H1 (cell line): ENCODE data around the gene OXER1. TPM values are rescaled to one million over a fixed set of nuclear protein-coding genes. Genes with fewer than 3 reads are reported as not detected.

ENCODE experiments used
- CTCF ChIA-PET: fragments of 300-600 bp; sonication (Branson Sonifier 250); formaldehyde crosslinking; loops from one replicate; lab custom pipeline; 2021; ENCODE audit not compliant: partially characterized antibody; lab: Charles Lee
- POLR2A ChIA-PET: fragments of 300-600 bp; sonication (Branson Sonifier 250); formaldehyde crosslinking; loops from one replicate; lab custom pipeline; 2021; ENCODE audit warnings: inconsistent platforms; ENCODE audit not compliant: partially characterized antibody; lab: Charles Lee
- DNase-seq, 2 experiments: peaks; one replicate each; pipeline versions ENCODE4 v3.0.0 to v3.0.0-alpha.2; 2010 to 2022; ENCODE audit warnings: low spot score in 2 of 2, low read depth in 1 of 2, mixed read lengths in 1 of 2
- FAIRE-seq: peaks from 2 replicates; lab custom pipeline; 2011; peaks lifted over from hg19 to GRCh38; lab: Jason Lieb, UNC
- H2AFZ ChIP-seq: 2 replicates; pipeline ENCODE4 v1.8.1; 2012; ENCODE audit warnings: low read length, inconsistent platforms
- H2AK5ac ChIP-seq: 2 replicates; pipeline ENCODE4 v1.6.1; 2013; ENCODE audit warnings: low read depth, low read length
- H2BK120ac ChIP-seq: replicated peaks from 2 replicates; pipeline ENCODE3; 2013; ENCODE audit warnings: low read depth, low read length, inconsistent platforms
- H2BK12ac ChIP-seq: 2 replicates; pipeline ENCODE4 v1.6.1; 2013; ENCODE audit warnings: low read depth, low read length
- H2BK15ac ChIP-seq: 2 replicates; pipeline ENCODE4 v1.6.1; 2013; ENCODE audit warnings: low read length
- H2BK20ac ChIP-seq: 2 replicates; pipeline ENCODE4 v1.6.1; 2013; ENCODE audit warnings: low read length
- H2BK5ac ChIP-seq: 2 replicates; pipeline ENCODE4 v1.6.1; 2013; ENCODE audit warnings: low read depth, low read length
- H3K14ac ChIP-seq: 2 replicates; pipeline ENCODE4 v1.6.1; 2013; ENCODE audit warnings: inconsistent platforms; ENCODE audit not compliant: insufficient read length
- H3K18ac ChIP-seq: 2 replicates; pipeline ENCODE4 v1.6.1; 2013; ENCODE audit warnings: low read length; ENCODE audit errors: extremely low read depth
- H3K23ac ChIP-seq: 2 replicates; pipeline ENCODE4 v1.6.1; 2013; ENCODE audit warnings: inconsistent platforms; ENCODE audit not compliant: insufficient read length
- H3K23me2 ChIP-seq: 2 replicates; pipeline ENCODE4 v1.6.1; 2013; ENCODE audit warnings: low read depth, low read length
- H3K27ac ChIP-seq: 2 replicates; pipeline ENCODE4 v1.6.1; 2011; ENCODE audit warnings: low read depth, low read length, inconsistent platforms
- H3K27me3 ChIP-seq, 4 experiments: replicated peaks in 1 of 4; 1 replicate in 1 of 4; 2 replicates in 3 of 4; pipeline versions ENCODE4 v1.6.1 to v1.8.1; 2011 to 2013; ENCODE audit warnings: low read length in 3 of 4, mild to moderate bottlenecking in 3 of 4, inconsistent platforms in 2 of 4, mixed read lengths in 2 of 4, moderate library complexity in 1 of 4; ENCODE audit not compliant: control insufficient read depth in 3 of 4, insufficient read depth in 3 of 4; ENCODE audit errors: extremely low read depth in 1 of 4
- H3K36me3 ChIP-seq, 4 experiments: 2 replicates each; pipeline versions ENCODE4 v1.6.1 to v1.8.1; 2011 to 2013; ENCODE audit warnings: mild to moderate bottlenecking in 4 of 4, low read length in 3 of 4, moderate library complexity in 2 of 4, control low read depth in 1 of 4, inconsistent platforms in 1 of 4; ENCODE audit not compliant: insufficient read depth in 4 of 4, control insufficient read depth in 2 of 4
- H3K4ac ChIP-seq: replicated peaks from 2 replicates; pipeline ENCODE3; 2013; ENCODE audit warnings: low read length, low read depth, mixed read lengths, inconsistent platforms; ENCODE audit not compliant: insufficient read length
- H3K4me1 ChIP-seq, 4 experiments: replicated peaks in 1 of 4; 1 replicate in 1 of 4; 2 replicates in 3 of 4; pipeline versions ENCODE4 v1.6.1 to v1.8.1; 2011 to 2013; ENCODE audit warnings: low read length in 3 of 4, inconsistent platforms in 2 of 4, mixed read lengths in 1 of 4; ENCODE audit not compliant: insufficient read depth in 4 of 4, control insufficient read depth in 3 of 4
- H3K4me2 ChIP-seq, 2 experiments: 2 replicates each; pipeline versions ENCODE4 v1.6.1 to v1.8.1; 2011 to 2013; ENCODE audit warnings: low read depth in 2 of 2, low read length in 2 of 2, control low read depth in 1 of 2, inconsistent platforms in 1 of 2, mild to moderate bottlenecking in 1 of 2; ENCODE audit not compliant: insufficient read depth in 1 of 2
- H3K4me3 ChIP-seq, 4 experiments: fragments of 200-600, 300-600 bp in 1 of 4; sonication (generic), shearing (Covaris generic), sonication (Bioruptor Twin) in 1 of 4; 2 replicates each; pipeline versions ENCODE4 v1.5.1 to v1.8.1; 2011 to 2016; ENCODE audit warnings: low read length in 4 of 4, low read depth in 3 of 4, control low read depth in 2 of 4, inconsistent platforms in 2 of 4, mild to moderate bottlenecking in 2 of 4, mixed read lengths in 1 of 4, moderate library complexity in 1 of 4; ENCODE audit not compliant: insufficient read depth in 2 of 4; ENCODE audit errors: extremely low read depth in 1 of 4
- H3K56ac ChIP-seq: replicated peaks from 2 replicates; pipeline ENCODE3; 2013; ENCODE audit warnings: low read depth, mild to moderate bottlenecking, mixed read lengths, low read length, inconsistent platforms; ENCODE audit not compliant: insufficient read length
- H3K79me1 ChIP-seq: 2 replicates; pipeline ENCODE4 v1.6.1; 2013; ENCODE audit warnings: low read depth, low read length, control low read depth
- H3K79me2 ChIP-seq, 2 experiments: 2 replicates each; pipeline versions ENCODE4 v1.6.1 to v1.8.1; 2012 to 2013; ENCODE audit warnings: low read length in 2 of 2, mild to moderate bottlenecking in 2 of 2, inconsistent platforms in 1 of 2; ENCODE audit not compliant: insufficient read depth in 2 of 2, control insufficient read depth in 1 of 2
- H3K9ac ChIP-seq, 4 experiments: replicated peaks in 1 of 4; 1 replicate in 1 of 4; 2 replicates in 3 of 4; pipeline versions ENCODE4 v1.6.1 to v1.8.1; 2011 to 2013; ENCODE audit warnings: low read depth in 3 of 4, low read length in 3 of 4, control low read depth in 2 of 4, mild to moderate bottlenecking in 2 of 4, moderate library complexity in 2 of 4, inconsistent platforms in 1 of 4; ENCODE audit errors: extremely low read depth in 1 of 4
- H3K9me3 ChIP-seq, 2 experiments: 2 replicates each; pipeline versions ENCODE4 v1.6.1 to v1.8.1; 2012 to 2013; ENCODE audit warnings: mild to moderate bottlenecking in 2 of 2, moderate library complexity in 2 of 2, control low read depth in 1 of 2, inconsistent platforms in 1 of 2, low read depth in 1 of 2, low read length in 1 of 2, mixed read lengths in 1 of 2; ENCODE audit not compliant: insufficient read depth in 2 of 2
- H4K20me1 ChIP-seq, 2 experiments: replicated peaks in 1 of 2; 2 replicates each; pipeline versions ENCODE3 to v1.8.1; 2011 to 2013; ENCODE audit warnings: inconsistent platforms in 2 of 2, low read length in 2 of 2, mild to moderate bottlenecking in 1 of 2; ENCODE audit not compliant: insufficient read depth in 2 of 2, control insufficient read depth in 1 of 2
- H4K5ac ChIP-seq: 2 replicates; pipeline ENCODE4 v1.6.1; 2013; ENCODE audit warnings: low read length, low read depth, mixed read lengths, inconsistent platforms; ENCODE audit not compliant: insufficient read length
- H4K8ac ChIP-seq: 2 replicates; pipeline ENCODE4 v1.8.0; 2013; ENCODE audit warnings: mild to moderate bottlenecking, moderate library complexity, low read length, inconsistent platforms; ENCODE audit not compliant: insufficient read depth; ENCODE audit errors: extremely low read depth
- H4K91ac ChIP-seq: replicated peaks from 2 replicates; pipeline ENCODE3; 2013; ENCODE audit warnings: low read length, mixed read lengths, inconsistent platforms; ENCODE audit not compliant: insufficient read length
- BCL11A ChIP-seq, 2 experiments: IDR thresholded peaks; one replicate each; pipeline ENCODE4 v1.6.1; 2011; ENCODE audit warnings: low read depth in 2 of 2, low read length in 2 of 2, mild to moderate bottlenecking in 2 of 2
- CTBP2 ChIP-seq: IDR thresholded peaks from 2 replicates; pipeline ENCODE4 v1.7.0; 2011; ENCODE audit warnings: borderline replicate concordance, mild to moderate bottlenecking, moderate library complexity, mixed read lengths, low read length; ENCODE audit not compliant: insufficient read depth, insufficient read length
- GABPA ChIP-seq: IDR thresholded peaks from 2 replicates; pipeline ENCODE4 v1.6.1; 2011; ENCODE audit warnings: mild to moderate bottlenecking, low read length, moderate library complexity, borderline replicate concordance; ENCODE audit not compliant: insufficient read depth
- JUN ChIP-seq: IDR thresholded peaks from 2 replicates; pipeline ENCODE4 v1.6.1; 2011; ENCODE audit warnings: low read depth, mild to moderate bottlenecking, improper control_type of control experiment, low read length
- POU5F1 ChIP-seq: IDR thresholded peaks from 2 replicates; pipeline ENCODE4 v1.6.1; 2011; ENCODE audit warnings: low read depth, mild to moderate bottlenecking, low read length, moderate library complexity
- RNF2 ChIP-seq: fragments of 200-900, 300-1000 bp; sonication (generic); IDR thresholded peaks from 2 replicates; pipeline ENCODE4 v1.7.1; 2016; ENCODE audit warnings: borderline replicate concordance, low read depth, mild to moderate bottlenecking, antibody characterized with exemption, low read length; ENCODE audit not compliant: poor library complexity, severe bottlenecking; ENCODE audit errors: missing control alignments
- SP2 ChIP-seq: IDR thresholded peaks from 2 replicates; pipeline ENCODE4 v1.6.1; 2012; ENCODE audit warnings: mild to moderate bottlenecking, low read length, inconsistent platforms
- TBP ChIP-seq: IDR thresholded peaks from 2 replicates; pipeline ENCODE4 v1.6.1; 2011; ENCODE audit warnings: low read depth, low read length, improper control_type of control experiment
- USF2 ChIP-seq: IDR thresholded peaks from 2 replicates; pipeline ENCODE4 v1.6.1; 2011; ENCODE audit warnings: low read length, improper control_type of control experiment
- ZNF274 ChIP-seq: IDR thresholded peaks from 2 replicates; pipeline ENCODE4 v1.7.0; 2012; ENCODE audit warnings: low read length, borderline replicate concordance; ENCODE audit errors: extremely low read depth
- WGBS, 2 experiments: shearing (Covaris generic) in 1 of 2; methylation state at CpG; one replicate each; pipeline versions ENCODE4 v1.1.6 to v1.1.7; 2013 to 2015; ENCODE audit warnings: low lambda C conversion rate in 2 of 2, mixed read lengths in 2 of 2, inconsistent platforms in 1 of 2, low coverage in 1 of 2, missing lambda C conversion rate in 1 of 2; ENCODE audit not compliant: insufficient replicate concordance in 2 of 2, insufficient coverage in 1 of 2, insufficient read length in 1 of 2; ENCODE audit errors: extremely low coverage in 1 of 2, missing lambda C conversion rate in 1 of 2; 5-methylcytosine and 5-hydroxymethylcytosine counted together
- polyA plus RNA-seq, 7 experiments: library from polyadenylated mRNA; depleted of rRNA in 3 of 7; stranded (reverse) in 5 of 7; unstranded in 2 of 7; fragments of >200 nt in 5 of 7; fragments of 200-250 nt in 2 of 7; gene quantifications; 1 replicate in 5 of 7; 2 replicates in 1 of 7; 4 replicates in 1 of 7; pipeline versions ENCODE4 v1.2.1 to v1.2.3, GENCODE V29; 2011 to 2013; ENCODE audit warnings: missing spikeins in 2 of 7, mixed read lengths in 2 of 7
- total RNA-seq: library from RNA; stranded (reverse); fragmentation: NEBNext Ultra II Directional; extraction: Animal tissue kit (Norgen Biotek cat#: 25700); gene quantifications from 2 replicates; pipeline ENCODE4 v1.2.1, GENCODE V29; 2021

OXER1 gene
- total and polyA plus RNA-seq, 2 of the 8 experiments (the other 6 are each of a cell fraction or from before 2014, with no cell fraction given): 1.2 to 2.9 TPM

- Histone ChIP-seq H2BK120ac (no peak overlapping the region), H3K79me1 (no peaks in the 10 kb centered on the region), H3K4ac (no peak overlapping the region), H3K27ac (no peak overlapping the region), H3K9me3 (no peaks in the 10 kb centered on the region), H2AFZ (no peak overlapping the region), H3K4me3 (no peak overlapping the region), H2BK12ac (no peak overlapping the region), H2AK5ac (no peak overlapping the region), H2BK20ac (no peak overlapping the region), H4K91ac (no peak overlapping the region), H3K27me3 (no peaks in the 10 kb centered on the region), H3K23me2 (no peaks in the 10 kb centered on the region), H3K4me2 (no peak overlapping the region), H3K79me2 (no peaks in the 10 kb centered on the region), H3K36me3 (no peaks in the 10 kb centered on the region; a peak in 2 of 8 replicates), H3K14ac (no peak overlapping the region), H2BK5ac (no peak overlapping the region), H3K56ac (no peak overlapping the region), H3K4me1 (peaks cover 0 to 10% (median 0%) of the 10 kb centered on the region in 4 experiments; a peak in 2 of 7 replicates), H4K5ac (no peak overlapping the region), H2BK15ac (no peak overlapping the region), H4K20me1 (no peaks in the 10 kb centered on the region), H4K8ac (no peak overlapping the region), H3K9ac (no peak overlapping the region), H3K23ac (no peak overlapping the region), H3K18ac (no peak overlapping the region)
- POLR2A ChIA-PET: interaction anchor here (0.9 kb wide), 1 partner anchor 36 kb away, joined by 3 read pairs; no protein-coding TSS in a partner anchor
- no peak for DNase-seq
- WGBS, 2 experiments: 89% methylated on average over 2 of the region's 2 CpGs; no CpG with 5 or more reads in 1 of the 2 experiments
- CTCF ChIA-PET: interaction anchor here (0.7 to 0.9 kb wide), 2 partner anchors 16 to 48 kb away, joined by 3 read pairs; no protein-coding TSS in a partner anchor
- FAIRE-seq: no peak
- TF ChIP-seq CTBP2 (no peak), RNF2 (no peak), POU5F1 (no peak), GABPA (no peak), BCL11A (IDR thresholded peaks at IDR 0.05; ENCODE audit: low read depth in 2 of 2, low read length in 2 of 2) (no peak), SP2 (no peak), TBP (no peak), USF2 (no peak), JUN (no peak), ZNF274 (no peak)
Measured at GRCh38 chr2:42721898-42722297, 42.0 kb downstream of the OXER1 start.
